Pancreas (tissue), 10 donors: ENCODE results near the gene CDC42BPA. TPM values are rescaled to one million over a fixed set of nuclear protein-coding genes. Genes with fewer than 3 reads are reported as not detected.

Source experiments
- ATAC-seq, 4 donors: fragments of 200-7000 bp; cut with Tn5 transposase; one replicate each; pipeline versions ENCODE4 v1.8.0 to v1.9.1; 2020; ENCODE audit warnings: mild to moderate bottlenecking in 4 of 4, moderate library complexity in 4 of 4
- DNase-seq, 6 donors: peaks; one replicate each; pipeline ENCODE4 v3.0.0-alpha.2; 2020
- FAIRE-seq: peaks from 2 replicates; lab custom pipeline; 2012; peaks lifted over from hg19 to GRCh38; lab: Jason Lieb, UNC
- H3K27ac ChIP-seq, 4 donors: fragments of 200-600 bp; sonication (generic); 1 replicate in 3 of 4; 2 replicates in 1 of 4; pipeline versions ENCODE4 v1.5.0 to v1.8.0; 2020
- H3K27me3 ChIP-seq, 4 donors: fragments of 200-600 bp; one replicate each; pipeline ENCODE4 v1.8.0; 2021
- H3K36me3 ChIP-seq, 3 donors: fragments of 200-600 bp; sonication (generic) in 1 of 3; one replicate each; pipeline versions ENCODE4 v1.5.0 to v1.8.0; 2020 to 2021
- H3K4me1 ChIP-seq, 3 donors: fragments of 200-600 bp; one replicate each; pipeline ENCODE4 v1.8.0; 2021
- H3K4me3 ChIP-seq, 4 donors: fragments of 200-600 bp; sonication (generic) in 2 of 4; one replicate each; pipeline versions ENCODE4 v1.5.0 to v1.8.0; 2020 to 2021
- H3K9me3 ChIP-seq, 4 donors: fragments of 200-600 bp; one replicate each; pipeline ENCODE4 v1.8.0; 2021
- CTCF ChIP-seq, 4 donors: fragments of 200-600 bp; sonication (generic) in 3 of 4; IDR thresholded peaks; one replicate each; pipeline versions ENCODE4 v1.5.0 to v1.8.0; 2021; ENCODE audit warnings: antibody characterized with exemption in 4 of 4
- WGBS, 2 donors: extraction: QIAGEN DNeasy Blood & Tissue Kit; methylation state at CpG; one replicate each; pipeline ENCODE4 v1.1.7; 2013; 5-methylcytosine and 5-hydroxymethylcytosine counted together
- intact Hi-C, 3 donors: fragments of 100-400 bp; cut with DNase I; formaldehyde crosslinking; loops; one replicate each; pipeline versions ENCODE4 v1.11.1 to v1.14.2; 2022
- polyA plus RNA-seq, 2 donors: library from polyadenylated mRNA; stranded (reverse); fragments of 200-250 nt; gene quantifications; one replicate each; pipeline ENCODE4 v1.2.3, GENCODE V29; 2013
- total RNA-seq, 6 donors: library from RNA; stranded (reverse); fragmentation: NEBNext Ultra II Directional in 4 of 6; extraction: Animal tissue kit (Norgen Biotek cat#: 25700) in 4 of 6; gene quantifications; one replicate each; pipeline versions ENCODE4 v1.2.1 to v1.2.4, GENCODE V29; 2021 to 2023
- donor health status: healthy with polysubstance abuse.
- donor health status: DM: no; HTN: no; CAD: no; lungs with moderate emphysema.
- donor health status: DM: no; HTN: no; CAD: no.
- donor health status: control.
- donor health status: control.
- donor health status: Bipolar disorder and iron deficiency.
- donor health status: DM: yes; HTN: yes; CAD: no.
- donor health status: DM: no; HTN: no; CAD: no.
- donor health status: DM: no; HTN: no; CAD: no.
- donor health status: DM: yes; HTN: yes; CAD: no.

Gene CDC42BPA
- total and polyA plus RNA-seq, 8 donors: 5.3 to 22.5 (median 16.5) TPM

- no peaks in the 10 kb centered on the region for H3K9me3 ChIP-seq
- H3K4me3 ChIP-seq: no peak overlapping the region
- no peaks in the 10 kb centered on the region for H3K36me3 ChIP-seq
- H3K27ac ChIP-seq: no peak overlapping the region
- ATAC-seq: no peak
- no peak for TF ChIP-seq CTCF (IDR thresholded peaks at IDR 0.05)
- WGBS, 2 donors: 85 to 88% methylated on average over 5 of the region's 5 CpGs
- H3K4me1 ChIP-seq: no peaks in the 10 kb centered on the region
- intact Hi-C loops: no loop called here
- H3K27me3 ChIP-seq: no peaks in the 10 kb centered on the region
- DNase-seq: no peak
- no peak for FAIRE-seq
Measured at GRCh38 chr1:227335242-227336020, 17.1 kb upstream of the CDC42BPA start.

- no peaks in the 10 kb centered on the region for H3K4me1 ChIP-seq
- no peaks in the 10 kb centered on the region for H3K36me3 ChIP-seq
- H3K27ac ChIP-seq: no peak overlapping the region
- H3K9me3 ChIP-seq: no peaks in the 10 kb centered on the region
- DNase-seq (no peak), ATAC-seq (no peak), FAIRE-seq (no peak)
- H3K4me3 ChIP-seq: no peak overlapping the region
- intact Hi-C loops: no loop called here
- H3K27me3 ChIP-seq: no peaks in the 10 kb centered on the region
- 96 to 97% methylated on average over 4 of the region's 4 CpGs for WGBS, 2 donors
- no peak for TF ChIP-seq CTCF (IDR thresholded peaks at IDR 0.05)
Measured at GRCh38 chr1:227333423-227333822, 15.1 kb upstream of the CDC42BPA start.

- no peaks in the 10 kb centered on the region for H3K9me3 ChIP-seq
- no peak for TF ChIP-seq CTCF (IDR thresholded peaks at IDR 0.05)
- whole genome bisulfite sequencing, 2 donors: 80 to 87% methylated on average over 8 of the region's 8 CpGs
- no peaks in the 10 kb centered on the region for H3K27me3 ChIP-seq
- no peak for FAIRE-seq
- H3K4me1 ChIP-seq: no peaks in the 10 kb centered on the region
- no peaks in the 10 kb centered on the region for H3K36me3 ChIP-seq
- H3K4me3 ChIP-seq: no peak overlapping the region
- DNase-seq: no peak
- no peak overlapping the region for H3K27ac ChIP-seq
- intact Hi-C loops: no loop called here
- no peak for ATAC-seq
Measured at GRCh38 chr1:227330279-227331076, 12.2 kb upstream of the CDC42BPA start.

- peak in 1 of 4 donors; percentile 8 for ATAC-seq
- intact Hi-C loops: no loop called here
- Histone ChIP-seq H3K27me3 (no peaks in the 10 kb centered on the region), H3K9me3 (no peaks in the 10 kb centered on the region), H3K27ac (no peak overlapping the region), H3K4me3 (no peak overlapping the region), H3K4me1 (no peaks in the 10 kb centered on the region), H3K36me3 (no peaks in the 10 kb centered on the region)
- DNase-seq: no peak
- 39 to 46% methylated on average over 6 of the region's 6 CpGs for WGBS, 2 donors
- FAIRE-seq: no peak
- TF ChIP-seq CTCF (IDR thresholded peaks at IDR 0.05): no peak
Measured at GRCh38 chr1:227328405-227329019, 10.2 kb upstream of the CDC42BPA start.
